GM06990 (cell line): ENCODE data around the gene MAP1A.

Experiments
- DNase-seq: peaks from one replicate; pipeline ENCODE4 v3.0.0-alpha.2; 2011; ENCODE audit not compliant: insufficient read length; ENCODE audit errors: extremely low read depth
- H3K27me3 ChIP-seq: replicated peaks from 2 replicates; pipeline ENCODE4 v1.6.0; 2011; ENCODE audit warnings: low read length; ENCODE audit not compliant: control insufficient read depth, insufficient read depth
- H3K36me3 ChIP-seq: 2 replicates; pipeline ENCODE4 v1.5.1; 2011; ENCODE audit warnings: low read length; ENCODE audit not compliant: control insufficient read depth, insufficient read depth
- H3K4me3 ChIP-seq: replicated peaks from 2 replicates; pipeline ENCODE4 v1.5.1; 2011; ENCODE audit warnings: low read depth, mild to moderate bottlenecking, control low read depth, low read length
- CTCF ChIP-seq: IDR thresholded peaks from 2 replicates; pipeline ENCODE4 v1.5.1; 2011; ENCODE audit warnings: low read length, control low read depth, mild to moderate bottlenecking, inconsistent platforms; ENCODE audit not compliant: insufficient read depth, poor library complexity, severe bottlenecking

Gene MAP1A

GRCh38 chr15:43517354-43518196 is at the start of gene MAP1A:
Gene MAP1A (plus strand): TSS chr15:43517608. CDS start chr15:43521474, 3,866 bp downstream.
- no peaks in the 10 kb centered on the region; the same call in 1 of the 2 replicates for H3K27me3 ChIP-seq
- no peak for DNase-seq
- H3K36me3 ChIP-seq: no peaks in the 10 kb centered on the region
- H3K4me3 ChIP-seq: no peak within 1 kb of the TSS
- no peak for TF ChIP-seq CTCF

- H3K27me3 ChIP-seq: no peaks in the 10 kb centered on the region
- H3K36me3 ChIP-seq: peaks cover 5% of the 10 kb centered on the region
- DNase-seq: no peak
- no peak overlapping the region for H3K4me3 ChIP-seq
- no peak for TF ChIP-seq CTCF
Measured at GRCh38 chr15:43469867-43470266, 47.5 kb upstream of the MAP1A start.

GRCh38 chr15:43471975-43472374 is 45.4 kb upstream of the MAP1A start:
- no peaks in the 10 kb centered on the region for H3K27me3 ChIP-seq
- no peak for DNase-seq
- no peak for TF ChIP-seq CTCF
- peaks cover 6% of the 10 kb centered on the region for H3K36me3 ChIP-seq
- no peak overlapping the region for H3K4me3 ChIP-seq

- no peak for DNase-seq
- H3K36me3 ChIP-seq: peaks cover 11% of the 10 kb centered on the region
- no peak for TF ChIP-seq CTCF
Measured at GRCh38 chr15:43473885-43474284, 43.5 kb upstream of the MAP1A start.

GRCh38 chr15:43483297-43484128 is 33.9 kb upstream of the MAP1A start:
- no peak overlapping the region for H3K4me3 ChIP-seq
- DNase-seq: no peak
- peak; percentile 23 for TF ChIP-seq CTCF
- H3K36me3 ChIP-seq: peaks cover 11% of the 10 kb centered on the region
- no peaks in the 10 kb centered on the region for H3K27me3 ChIP-seq

More at GRCh38 chr15:43473885-43474284, 43.5 kb upstream of the MAP1A start:
- Histone ChIP-seq H3K27me3 (no peaks in the 10 kb centered on the region), H3K4me3 (no peak overlapping the region)
